H1 (cell line): ENCODE measurements around the gene BCL3. TPM values are rescaled to one million over a fixed set of nuclear protein-coding genes. Genes with fewer than 3 reads are reported as not detected.

Experiments used
- BRCA1 ChIP-seq: IDR thresholded peaks from 2 replicates; pipeline ENCODE4 v1.6.1; 2012; ENCODE audit warnings: low read depth, low read length, improper control_type of control experiment
- CBX5 ChIP-seq: fragments of 300-800, 300-1000 bp; sonication (generic); IDR thresholded peaks from 2 replicates; pipeline ENCODE4 v1.7.1; 2016; ENCODE audit warnings: antibody characterized with exemption, low read length, low read depth
- CTBP2 ChIP-seq: IDR thresholded peaks from 2 replicates; pipeline ENCODE4 v1.7.0; 2011; ENCODE audit warnings: borderline replicate concordance, mild to moderate bottlenecking, moderate library complexity, mixed read lengths, low read length; ENCODE audit not compliant: insufficient read depth, insufficient read length
- GTF2F1 ChIP-seq: IDR thresholded peaks from 2 replicates; pipeline ENCODE4 v1.6.1; 2012; ENCODE audit warnings: low read depth, low read length, improper control_type of control experiment, borderline replicate concordance
- MAFK ChIP-seq: IDR thresholded peaks from 2 replicates; pipeline ENCODE4 v1.6.1; 2012; ENCODE audit warnings: low read depth, mild to moderate bottlenecking, improper control_type of control experiment, low read length
- PHF8 ChIP-seq: fragments of 200-600 bp; sonication (generic); conservative IDR thresholded peaks from 2 replicates; pipeline ENCODE4 v1.7.1; 2012; ENCODE audit warnings: low read depth, mild to moderate bottlenecking, inconsistent platforms, low read length, moderate library complexity
- RXRA ChIP-seq: IDR thresholded peaks from 2 replicates; pipeline ENCODE4 v1.6.1; 2011; ENCODE audit warnings: low read depth, mild to moderate bottlenecking, low read length, moderate library complexity; ENCODE audit not compliant: insufficient read depth
- SAP30 ChIP-seq: fragments of 300-600 bp; sonication (generic); IDR thresholded peaks from 2 replicates; pipeline ENCODE4 v1.7.1; 2012; ENCODE audit warnings: low read length, moderate library complexity, mild to moderate bottlenecking, inconsistent platforms; ENCODE audit not compliant: insufficient read depth, insufficient replicate concordance
- SUZ12 ChIP-seq: fragments of 200-600 bp; sonication (generic); IDR thresholded peaks from 2 replicates; pipeline ENCODE4 v1.6.1; 2012; ENCODE audit warnings: mild to moderate bottlenecking, inconsistent platforms, low read length, moderate library complexity, mixed read lengths
- TEAD4 ChIP-seq: IDR thresholded peaks from 2 replicates; pipeline ENCODE4 v1.6.1; 2012; ENCODE audit warnings: low read depth, low read length, inconsistent platforms, mixed read lengths
- polyA plus RNA-seq, 7 experiments: library from polyadenylated mRNA; depleted of rRNA in 3 of 7; stranded (reverse) in 5 of 7; unstranded in 2 of 7; fragments of >200 nt in 5 of 7; fragments of 200-250 nt in 2 of 7; gene quantifications; 1 replicate in 5 of 7; 2 replicates in 1 of 7; 4 replicates in 1 of 7; pipeline versions ENCODE4 v1.2.1 to v1.2.3, GENCODE V29; 2011 to 2013; ENCODE audit warnings: missing spikeins in 2 of 7, mixed read lengths in 2 of 7
- total RNA-seq: library from RNA; stranded (reverse); fragmentation: NEBNext Ultra II Directional; extraction: Animal tissue kit (Norgen Biotek cat#: 25700); gene quantifications from 2 replicates; pipeline ENCODE4 v1.2.1, GENCODE V29; 2021
- TF ChIP-seq, protein P1 (sequence below): fragments of 300-600 bp; sonication (generic); IDR thresholded peaks from 2 replicates; pipeline ENCODE4 v1.7.1; 2012; ENCODE audit warnings: low read length, moderate library complexity, mild to moderate bottlenecking, inconsistent platforms; ENCODE audit not compliant: insufficient replicate concordance
- TF ChIP-seq, protein P2 (sequence below): IDR thresholded peaks from 2 replicates; pipeline ENCODE4 v1.6.1; 2012; ENCODE audit warnings: inconsistent platforms

BCL3 gene
- total and polyA plus RNA-seq, 2 of the 8 experiments (the other 6 are each of a cell fraction or from before 2014, with no cell fraction given): 0.88 to 2.4 TPM

GRCh38 chr19:44762038-44762437 is 13.5 kb downstream of the BCL3 start (continued):
- TF ChIP-seq, protein P1, sequence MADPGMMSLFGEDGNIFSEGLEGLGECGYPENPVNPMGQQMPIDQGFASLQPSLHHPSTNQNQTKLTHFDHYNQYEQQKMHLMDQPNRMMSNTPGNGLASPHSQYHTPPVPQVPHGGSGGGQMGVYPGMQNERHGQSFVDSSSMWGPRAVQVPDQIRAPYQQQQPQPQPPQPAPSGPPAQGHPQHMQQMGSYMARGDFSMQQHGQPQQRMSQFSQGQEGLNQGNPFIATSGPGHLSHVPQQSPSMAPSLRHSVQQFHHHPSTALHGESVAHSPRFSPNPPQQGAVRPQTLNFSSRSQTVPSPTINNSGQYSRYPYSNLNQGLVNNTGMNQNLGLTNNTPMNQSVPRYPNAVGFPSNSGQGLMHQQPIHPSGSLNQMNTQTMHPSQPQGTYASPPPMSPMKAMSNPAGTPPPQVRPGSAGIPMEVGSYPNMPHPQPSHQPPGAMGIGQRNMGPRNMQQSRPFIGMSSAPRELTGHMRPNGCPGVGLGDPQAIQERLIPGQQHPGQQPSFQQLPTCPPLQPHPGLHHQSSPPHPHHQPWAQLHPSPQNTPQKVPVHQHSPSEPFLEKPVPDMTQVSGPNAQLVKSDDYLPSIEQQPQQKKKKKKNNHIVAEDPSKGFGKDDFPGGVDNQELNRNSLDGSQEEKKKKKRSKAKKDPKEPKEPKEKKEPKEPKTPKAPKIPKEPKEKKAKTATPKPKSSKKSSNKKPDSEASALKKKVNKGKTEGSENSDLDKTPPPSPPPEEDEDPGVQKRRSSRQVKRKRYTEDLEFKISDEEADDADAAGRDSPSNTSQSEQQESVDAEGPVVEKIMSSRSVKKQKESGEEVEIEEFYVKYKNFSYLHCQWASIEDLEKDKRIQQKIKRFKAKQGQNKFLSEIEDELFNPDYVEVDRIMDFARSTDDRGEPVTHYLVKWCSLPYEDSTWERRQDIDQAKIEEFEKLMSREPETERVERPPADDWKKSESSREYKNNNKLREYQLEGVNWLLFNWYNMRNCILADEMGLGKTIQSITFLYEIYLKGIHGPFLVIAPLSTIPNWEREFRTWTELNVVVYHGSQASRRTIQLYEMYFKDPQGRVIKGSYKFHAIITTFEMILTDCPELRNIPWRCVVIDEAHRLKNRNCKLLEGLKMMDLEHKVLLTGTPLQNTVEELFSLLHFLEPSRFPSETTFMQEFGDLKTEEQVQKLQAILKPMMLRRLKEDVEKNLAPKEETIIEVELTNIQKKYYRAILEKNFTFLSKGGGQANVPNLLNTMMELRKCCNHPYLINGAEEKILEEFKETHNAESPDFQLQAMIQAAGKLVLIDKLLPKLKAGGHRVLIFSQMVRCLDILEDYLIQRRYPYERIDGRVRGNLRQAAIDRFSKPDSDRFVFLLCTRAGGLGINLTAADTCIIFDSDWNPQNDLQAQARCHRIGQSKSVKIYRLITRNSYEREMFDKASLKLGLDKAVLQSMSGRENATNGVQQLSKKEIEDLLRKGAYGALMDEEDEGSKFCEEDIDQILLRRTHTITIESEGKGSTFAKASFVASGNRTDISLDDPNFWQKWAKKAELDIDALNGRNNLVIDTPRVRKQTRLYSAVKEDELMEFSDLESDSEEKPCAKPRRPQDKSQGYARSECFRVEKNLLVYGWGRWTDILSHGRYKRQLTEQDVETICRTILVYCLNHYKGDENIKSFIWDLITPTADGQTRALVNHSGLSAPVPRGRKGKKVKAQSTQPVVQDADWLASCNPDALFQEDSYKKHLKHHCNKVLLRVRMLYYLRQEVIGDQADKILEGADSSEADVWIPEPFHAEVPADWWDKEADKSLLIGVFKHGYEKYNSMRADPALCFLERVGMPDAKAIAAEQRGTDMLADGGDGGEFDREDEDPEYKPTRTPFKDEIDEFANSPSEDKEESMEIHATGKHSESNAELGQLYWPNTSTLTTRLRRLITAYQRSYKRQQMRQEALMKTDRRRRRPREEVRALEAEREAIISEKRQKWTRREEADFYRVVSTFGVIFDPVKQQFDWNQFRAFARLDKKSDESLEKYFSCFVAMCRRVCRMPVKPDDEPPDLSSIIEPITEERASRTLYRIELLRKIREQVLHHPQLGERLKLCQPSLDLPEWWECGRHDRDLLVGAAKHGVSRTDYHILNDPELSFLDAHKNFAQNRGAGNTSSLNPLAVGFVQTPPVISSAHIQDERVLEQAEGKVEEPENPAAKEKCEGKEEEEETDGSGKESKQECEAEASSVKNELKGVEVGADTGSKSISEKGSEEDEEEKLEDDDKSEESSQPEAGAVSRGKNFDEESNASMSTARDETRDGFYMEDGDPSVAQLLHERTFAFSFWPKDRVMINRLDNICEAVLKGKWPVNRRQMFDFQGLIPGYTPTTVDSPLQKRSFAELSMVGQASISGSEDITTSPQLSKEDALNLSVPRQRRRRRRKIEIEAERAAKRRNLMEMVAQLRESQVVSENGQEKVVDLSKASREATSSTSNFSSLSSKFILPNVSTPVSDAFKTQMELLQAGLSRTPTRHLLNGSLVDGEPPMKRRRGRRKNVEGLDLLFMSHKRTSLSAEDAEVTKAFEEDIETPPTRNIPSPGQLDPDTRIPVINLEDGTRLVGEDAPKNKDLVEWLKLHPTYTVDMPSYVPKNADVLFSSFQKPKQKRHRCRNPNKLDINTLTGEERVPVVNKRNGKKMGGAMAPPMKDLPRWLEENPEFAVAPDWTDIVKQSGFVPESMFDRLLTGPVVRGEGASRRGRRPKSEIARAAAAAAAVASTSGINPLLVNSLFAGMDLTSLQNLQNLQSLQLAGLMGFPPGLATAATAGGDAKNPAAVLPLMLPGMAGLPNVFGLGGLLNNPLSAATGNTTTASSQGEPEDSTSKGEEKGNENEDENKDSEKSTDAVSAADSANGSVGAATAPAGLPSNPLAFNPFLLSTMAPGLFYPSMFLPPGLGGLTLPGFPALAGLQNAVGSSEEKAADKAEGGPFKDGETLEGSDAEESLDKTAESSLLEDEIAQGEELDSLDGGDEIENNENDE: no peak
- TF ChIP-seq BRCA1 (no peak), CBX5 (no peak), SUZ12 (no peak), TEAD4 (no peak), CTBP2 (no peak), MAFK (no peak), PHF8 (no peak), RXRA (no peak), SAP30 (no peak), GTF2F1 (no peak)
- TF ChIP-seq, protein P2, sequence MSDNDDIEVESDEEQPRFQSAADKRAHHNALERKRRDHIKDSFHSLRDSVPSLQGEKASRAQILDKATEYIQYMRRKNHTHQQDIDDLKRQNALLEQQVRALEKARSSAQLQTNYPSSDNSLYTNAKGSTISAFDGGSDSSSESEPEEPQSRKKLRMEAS: no peak
